Osteocyte (in vitro differentiated cells): Measurements from ENCODE around the gene POC1A. TPM values are rescaled to one million over a fixed set of nuclear protein-coding genes. Genes with fewer than 3 reads are reported as not detected.

ENCODE experiments used
- DNase-seq: peaks from one replicate; pipeline ENCODE4 v3.0.0; 2021; ENCODE audit warnings: mixed read lengths; ENCODE audit not compliant: unreplicated experiment; ENCODE audit errors: extremely low spot score
- H3K27ac Mint-ChIP-seq: one replicate; pipeline ENCODE4 v1.8.0; 2021; ENCODE audit warnings: mild to moderate bottlenecking, mixed read lengths; ENCODE audit not compliant: unreplicated experiment
- H3K27me3 Mint-ChIP-seq: one replicate; pipeline ENCODE4 v1.8.0; 2021; ENCODE audit warnings: mixed read lengths; ENCODE audit not compliant: unreplicated experiment
- H3K36me3 Mint-ChIP-seq: one replicate; pipeline ENCODE4 v1.8.0; 2021; ENCODE audit warnings: mixed read lengths; ENCODE audit not compliant: unreplicated experiment
- H3K4me1 Mint-ChIP-seq: one replicate; pipeline ENCODE4 v1.8.0; 2021; ENCODE audit warnings: mixed read lengths; ENCODE audit not compliant: unreplicated experiment
- H3K4me3 Mint-ChIP-seq: one replicate; pipeline ENCODE4 v1.8.0; 2021; ENCODE audit warnings: mild to moderate bottlenecking, moderate library complexity, mixed read lengths; ENCODE audit not compliant: unreplicated experiment
- H3K9me3 Mint-ChIP-seq: one replicate; pipeline ENCODE4 v1.8.0; 2021; ENCODE audit warnings: mixed read lengths; ENCODE audit not compliant: unreplicated experiment
- total RNA-seq: library from RNA; stranded (reverse); gene quantifications from 2 replicates; pipeline ENCODE4 v1.2.1, GENCODE V29; 2021
- TF ChIP-seq, protein P1 (sequence below): fragments of 200-600 bp; sonication (generic); IDR thresholded peaks from 2 replicates; pipeline ENCODE4 v1.5.0; 2021; ENCODE audit warnings: antibody characterized with exemption, mild to moderate bottlenecking, moderate library complexity

POC1A gene
- total RNA-seq, 1 donor from 2014 or later, result 5.1 TPM

DNA sequence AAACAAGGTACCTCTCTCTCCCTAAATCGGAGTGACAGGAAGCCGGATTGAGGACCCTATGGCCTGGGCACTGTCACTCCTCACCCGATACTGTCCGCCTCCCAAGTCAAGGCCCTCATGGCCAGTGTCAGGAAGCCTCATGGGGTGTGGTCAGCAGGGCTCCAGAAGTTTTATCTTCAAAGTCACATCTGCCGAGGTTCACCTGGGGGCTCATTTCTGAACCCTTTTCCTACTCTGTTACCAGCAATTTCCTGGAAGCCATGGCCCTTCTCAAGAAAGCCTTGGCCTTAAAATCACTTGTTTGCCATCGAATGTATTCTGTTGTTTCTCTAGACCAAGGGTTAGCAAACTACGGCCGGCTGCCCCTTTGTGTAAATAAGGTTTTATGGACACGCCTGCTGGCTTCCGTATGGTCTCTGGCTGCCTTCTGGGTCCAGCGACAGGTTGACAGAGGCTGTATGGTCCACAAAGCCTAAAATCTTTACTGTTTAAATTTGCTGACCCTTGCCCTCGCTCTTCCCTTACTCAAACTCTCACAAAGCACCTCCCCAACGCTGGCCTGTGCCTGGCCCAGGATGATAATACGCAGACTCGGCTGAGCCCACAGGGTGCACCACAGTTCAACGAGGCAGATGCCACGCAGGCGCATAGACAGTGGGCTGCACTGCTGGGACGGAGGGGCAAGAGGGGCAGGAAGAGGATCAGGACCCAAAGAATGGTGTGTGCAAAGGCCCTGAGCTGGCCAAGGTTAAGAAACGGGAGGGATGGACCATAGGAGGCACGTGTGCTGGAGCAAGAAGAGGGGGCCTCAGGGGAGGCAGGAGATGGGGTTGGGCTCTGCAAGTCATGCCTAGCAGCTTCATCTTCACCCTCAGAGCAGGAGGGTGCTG lies 73.1 kb downstream of the POC1A start:
- H3K4me1 Mint-ChIP-seq, result peaks cover 4% of the 10 kb centered on the region
- no peak overlapping the region for H3K27ac Mint-ChIP-seq
- no peak for DNase-seq

GRCh38 chr3:52079958-52080357 lies 74.3 kb downstream of the POC1A start:
- TF ChIP-seq, protein P1, sequence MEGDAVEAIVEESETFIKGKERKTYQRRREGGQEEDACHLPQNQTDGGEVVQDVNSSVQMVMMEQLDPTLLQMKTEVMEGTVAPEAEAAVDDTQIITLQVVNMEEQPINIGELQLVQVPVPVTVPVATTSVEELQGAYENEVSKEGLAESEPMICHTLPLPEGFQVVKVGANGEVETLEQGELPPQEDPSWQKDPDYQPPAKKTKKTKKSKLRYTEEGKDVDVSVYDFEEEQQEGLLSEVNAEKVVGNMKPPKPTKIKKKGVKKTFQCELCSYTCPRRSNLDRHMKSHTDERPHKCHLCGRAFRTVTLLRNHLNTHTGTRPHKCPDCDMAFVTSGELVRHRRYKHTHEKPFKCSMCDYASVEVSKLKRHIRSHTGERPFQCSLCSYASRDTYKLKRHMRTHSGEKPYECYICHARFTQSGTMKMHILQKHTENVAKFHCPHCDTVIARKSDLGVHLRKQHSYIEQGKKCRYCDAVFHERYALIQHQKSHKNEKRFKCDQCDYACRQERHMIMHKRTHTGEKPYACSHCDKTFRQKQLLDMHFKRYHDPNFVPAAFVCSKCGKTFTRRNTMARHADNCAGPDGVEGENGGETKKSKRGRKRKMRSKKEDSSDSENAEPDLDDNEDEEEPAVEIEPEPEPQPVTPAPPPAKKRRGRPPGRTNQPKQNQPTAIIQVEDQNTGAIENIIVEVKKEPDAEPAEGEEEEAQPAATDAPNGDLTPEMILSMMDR, result no peak
- Mint-ChIP-seq H3K36me3 (no peaks in the 10 kb centered on the region), H3K27me3 (no peaks in the 10 kb centered on the region), H3K4me3 (no peak overlapping the region), H3K4me1 (peaks cover 4% of the 10 kb centered on the region), H3K27ac (no peak overlapping the region), H3K9me3 (no peaks in the 10 kb centered on the region)
- no peak for DNase-seq

More for the DNA sequence above, 73.1 kb downstream of the POC1A start:
- Mint-ChIP-seq H3K27me3 (no peaks in the 10 kb centered on the region), H3K4me3 (no peak overlapping the region), H3K9me3 (no peaks in the 10 kb centered on the region), H3K36me3 (no peaks in the 10 kb centered on the region)
- TF ChIP-seq, protein P1, result no peak

GRCh38 chr3:52078781-52079560 lies 75.3 kb downstream of the POC1A start:
- TF ChIP-seq, protein P1, result no peak
- H3K4me3 Mint-ChIP-seq, result no peak overlapping the region
- no peaks in the 10 kb centered on the region for H3K9me3 Mint-ChIP-seq
- H3K27me3 Mint-ChIP-seq, result no peaks in the 10 kb centered on the region
- H3K36me3 Mint-ChIP-seq, result no peaks in the 10 kb centered on the region
- peaks cover 4% of the 10 kb centered on the region for H3K4me1 Mint-ChIP-seq
- no peak overlapping the region for H3K27ac Mint-ChIP-seq
- DNase-seq, result no peak

GRCh38 chr3:52077925-52078324 lies 76.3 kb downstream of the POC1A start:
- TF ChIP-seq, protein P1, result no peak
- H3K9me3 Mint-ChIP-seq, result no peaks in the 10 kb centered on the region
- peaks cover 4% of the 10 kb centered on the region for H3K4me1 Mint-ChIP-seq
- H3K27me3 Mint-ChIP-seq, result no peaks in the 10 kb centered on the region
- DNase-seq, result no peak
- H3K27ac Mint-ChIP-seq, result no peak overlapping the region
- no peak overlapping the region for H3K4me3 Mint-ChIP-seq
- no peaks in the 10 kb centered on the region for H3K36me3 Mint-ChIP-seq
